Endothelial cell of umbilical vein (primary cell): ENCODE results near the gene PTPDC1. TPM values are rescaled to one million over a fixed set of nuclear protein-coding genes. Genes with fewer than 3 reads are reported as not detected.

Source experiments
- BruUV-seq: library from RNA; stranded (reverse); fragments of 400-500 nt; replicated peaks from 2 replicates; lab custom pipeline; 2021; lab: Mats Ljungman, UMichigan
- CTCF ChIA-PET: fragments of 300-600, 350-600 bp; sonication (Branson Sonifier 250); formaldehyde crosslinking; loops from one replicate; lab custom pipeline; 2021; ENCODE audit warnings: antibody characterized with exemption, inconsistent platforms; lab: Charles Lee
- POLR2A ChIA-PET: fragments of 300-600, 350-600 bp; sonication (Branson Sonifier 250); formaldehyde crosslinking; loops from one replicate; lab custom pipeline; 2021; ENCODE audit warnings: antibody characterized with exemption, inconsistent platforms; lab: Charles Lee
- DNase-seq: peaks from one replicate; pipeline ENCODE4 v3.0.0-alpha.2; 2011; ENCODE audit warnings: low read depth, low spot score
- FAIRE-seq: peaks from 2 replicates; lab custom pipeline; 2011; peaks lifted over from hg19 to GRCh38; lab: Jason Lieb, UNC
- H2AFZ ChIP-seq: 2 replicates; pipeline ENCODE4 v1.6.0; 2012; ENCODE audit warnings: low read depth, low read length, control low read depth, inconsistent platforms
- H3K27ac ChIP-seq: 2 replicates; pipeline ENCODE4 v1.5.1; 2011; ENCODE audit warnings: low read depth, mild to moderate bottlenecking, control low read depth, low read length, moderate library complexity; ENCODE audit not compliant: insufficient read depth
- H3K27me3 ChIP-seq, 2 experiments: 2 replicates each; pipeline versions ENCODE4 v1.6.0 to v1.6.1; 2011; ENCODE audit warnings: low read length in 2 of 2, mixed read lengths in 1 of 2; ENCODE audit not compliant: control insufficient read depth in 2 of 2, insufficient read depth in 2 of 2
- H3K36me3 ChIP-seq, 2 experiments: 2 replicates in 1 of 2; 3 replicates in 1 of 2; pipeline ENCODE4 v1.5.1; 2011; ENCODE audit warnings: low read length in 2 of 2, mild to moderate bottlenecking in 1 of 2, moderate library complexity in 1 of 2; ENCODE audit not compliant: control insufficient read depth in 2 of 2, insufficient read depth in 2 of 2; ENCODE audit errors: extremely low read depth in 1 of 2
- H3K4me1 ChIP-seq: 3 replicates; pipeline ENCODE4 v1.5.1; 2011; ENCODE audit warnings: mild to moderate bottlenecking, low read length; ENCODE audit not compliant: control insufficient read depth, insufficient read depth; ENCODE audit errors: extremely low read depth
- H3K4me2 ChIP-seq: 2 replicates; pipeline ENCODE4 v1.6.1; 2011; ENCODE audit warnings: low read length, control low read depth, mixed read lengths; ENCODE audit not compliant: insufficient read depth
- H3K4me3 ChIP-seq, 3 experiments: fragments of 200-600 bp in 1 of 3; sonication (generic), shearing (Covaris generic) in 1 of 3; replicated peaks in 1 of 3; 2 replicates each; pipeline ENCODE4 v1.5.1; 2011 to 2016; ENCODE audit warnings: control low read depth in 3 of 3, low read length in 3 of 3, mild to moderate bottlenecking in 2 of 3, inconsistent platforms in 1 of 3, low read depth in 1 of 3, moderate library complexity in 1 of 3; ENCODE audit not compliant: insufficient read depth in 1 of 3
- H3K79me2 ChIP-seq: 2 replicates; pipeline ENCODE4 v1.6.0; 2012; ENCODE audit warnings: low read length, inconsistent platforms; ENCODE audit not compliant: control insufficient read depth, insufficient read depth
- H3K9ac ChIP-seq: replicated peaks from 2 replicates; pipeline ENCODE3; 2011; ENCODE audit warnings: low read length, control low read depth; ENCODE audit not compliant: insufficient read depth; ENCODE audit errors: extremely low read depth
- H3K9me1 ChIP-seq: replicated peaks from 3 replicates; pipeline ENCODE4 v1.6.0; 2011; ENCODE audit warnings: mild to moderate bottlenecking, low read length; ENCODE audit not compliant: control insufficient read depth, insufficient read depth; ENCODE audit errors: extremely low read depth
- H3K9me3 ChIP-seq: replicated peaks from 2 replicates; pipeline ENCODE4 v1.5.1; 2012; ENCODE audit warnings: low read length, inconsistent platforms; ENCODE audit not compliant: control insufficient read depth, insufficient read depth
- H4K20me1 ChIP-seq: replicated peaks from 2 replicates; pipeline ENCODE3; 2011; ENCODE audit warnings: mild to moderate bottlenecking, low read length; ENCODE audit not compliant: control insufficient read depth, insufficient read depth; ENCODE audit errors: extremely low read depth
- EZH2 ChIP-seq: IDR thresholded peaks from 2 replicates; pipeline ENCODE4 v1.6.1; 2012; ENCODE audit warnings: borderline replicate concordance, low read depth, mild to moderate bottlenecking, moderate library complexity, low read length, inconsistent platforms; ENCODE audit not compliant: severe bottlenecking
- FOS ChIP-seq: IDR thresholded peaks from 2 replicates; pipeline ENCODE4 v1.6.1; 2011; ENCODE audit warnings: mild to moderate bottlenecking, low read length, moderate library complexity, borderline replicate concordance; ENCODE audit not compliant: insufficient read depth
- GATA2 ChIP-seq: IDR thresholded peaks from 2 replicates; pipeline ENCODE4 v1.7.0; 2011; ENCODE audit warnings: low read depth, mild to moderate bottlenecking, moderate library complexity, mixed read lengths, low read length; ENCODE audit not compliant: insufficient read length, insufficient read depth
- JUN ChIP-seq: IDR thresholded peaks from 2 replicates; pipeline ENCODE4 v1.6.1; 2011; ENCODE audit warnings: borderline replicate concordance, low read depth; ENCODE audit not compliant: insufficient read length, insufficient read depth
- MYC ChIP-seq: IDR thresholded peaks from one replicate; pipeline ENCODE4 v1.6.1; 2011; ENCODE audit warnings: mild to moderate bottlenecking, low read depth, low read length
- POLR2AphosphoS5 ChIP-seq: IDR thresholded peaks from 2 replicates; pipeline ENCODE4 v1.6.1; 2012; ENCODE audit warnings: low read depth, mild to moderate bottlenecking, control low read depth, low read length, moderate library complexity; ENCODE audit not compliant: insufficient read depth
- dilution Hi-C: fragments of 300-500 bp; cut with MboI; formaldehyde crosslinking; loops from one replicate; pipeline ENCODE4 v1.15.0; 2019; ENCODE audit warnings: low sequenced_read_pairs; ENCODE audit not compliant: extremely low pct_ligation_motif_present
- intact Hi-C: fragments of 100-400 bp; cut with micrococcal nuclease; formaldehyde crosslinking; loops from one replicate; pipeline ENCODE4 v1.10.0; 2022
- polyA plus RNA-seq, 4 experiments: library from polyadenylated mRNA; depleted of rRNA in 3 of 4; stranded (reverse) in 3 of 4; unstranded in 1 of 4; fragments of >200 nt; gene quantifications; 2 replicates each; pipeline versions ENCODE4 v1.2.1 to v1.2.3, GENCODE V29; 2011 to 2012; ENCODE audit warnings: missing spikeins in 1 of 4
- total RNA-seq: library from RNA; stranded (reverse); gene quantifications from 2 replicates; pipeline ENCODE4 v1.2.3, GENCODE V29; 2021
- TF ChIP-seq, protein P1 (sequence below): IDR thresholded peaks from 2 replicates; pipeline ENCODE4 v1.6.1; 2011; ENCODE audit not compliant: insufficient read depth, insufficient read length

PTPDC1 gene
- total and polyA plus RNA-seq, 2 donors (not counting 3 experiments of a cell fraction or from before 2014, with no cell fraction given), result 4.3 to 9.1 TPM

DNA sequence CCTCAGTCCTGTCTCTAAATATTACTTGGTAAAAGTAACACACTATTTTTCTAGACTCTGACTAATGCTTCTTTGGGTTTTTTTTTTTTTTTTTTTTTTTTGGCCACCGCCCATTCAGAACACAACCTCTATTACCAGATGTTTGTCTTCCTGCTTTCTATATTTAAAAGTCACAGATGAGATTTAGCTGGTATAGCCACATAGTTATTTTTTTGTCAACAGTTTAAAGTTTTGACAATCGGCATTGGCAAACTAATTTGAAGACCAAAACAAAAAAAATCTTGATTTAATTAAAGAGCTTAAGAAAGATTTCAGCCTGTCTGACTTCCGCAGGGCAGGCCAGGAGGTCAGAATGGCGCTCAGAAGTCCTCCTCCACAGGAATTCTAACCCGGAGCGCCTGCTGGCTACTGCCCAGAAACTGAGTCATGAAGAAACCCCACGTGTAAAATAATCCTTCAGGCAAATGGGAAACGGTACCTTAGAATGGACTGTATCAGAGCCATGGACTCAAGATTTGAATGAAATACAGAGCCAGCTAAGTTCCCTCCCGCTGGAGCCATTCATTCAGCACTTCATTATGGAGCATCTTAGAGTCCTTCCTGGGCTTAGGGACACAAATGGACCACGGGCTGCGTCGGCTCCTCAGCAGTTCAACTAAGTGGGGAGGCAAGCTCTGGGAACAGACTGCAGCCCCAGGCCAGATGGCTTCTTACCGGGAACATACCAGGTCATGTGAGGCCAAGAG, 55.6 kb downstream of the PTPDC1 start:
- dilution Hi-C loops, result no loop called here
- ChIA-PET CTCF (interaction anchor here (0.6 to 2.6 kb wide), 9 partner anchors 9 to 74 kb away, joined by 3 to 9 read pairs (median 3); no protein-coding TSS in a partner anchor), POLR2A (interaction anchor here (0.7 to 1.2 kb wide), 3 partner anchors 21 to 28 kb away, joined by 3 to 13 read pairs (median 8); no protein-coding TSS in a partner anchor)
- Histone ChIP-seq H3K27me3 (no peaks in the 10 kb centered on the region), H2AFZ (peak overlapping the region; percentile 27), H3K36me3 (no peaks in the 10 kb centered on the region), H3K4me2 (peak overlapping the region; percentile 71), H3K4me1 (peaks cover 24% of the 10 kb centered on the region), H3K4me3 (no peak overlapping the region), H3K27ac (peak overlapping the region; percentile 87), H3K9me1 (no peaks in the 10 kb centered on the region), H3K79me2 (no peaks in the 10 kb centered on the region), H3K9ac (peak overlapping the region; percentile 63), H4K20me1 (no peaks in the 10 kb centered on the region), H3K9me3 (no peaks in the 10 kb centered on the region)
- intact Hi-C loops, result loop anchor here (1.0 to 5.0 kb wide), 5 partner anchors 17 to 73 kb away; no protein-coding TSS in a partner anchor
- FAIRE-seq, result peak; percentile 99
- BruUV-seq, result TSS peak; percentile 89
- TF ChIP-seq FOS, result peak; percentile 69
- TF ChIP-seq EZH2, result no peak
- peak; percentile 45 for TF ChIP-seq POLR2AphosphoS5
- TF ChIP-seq, protein P1, sequence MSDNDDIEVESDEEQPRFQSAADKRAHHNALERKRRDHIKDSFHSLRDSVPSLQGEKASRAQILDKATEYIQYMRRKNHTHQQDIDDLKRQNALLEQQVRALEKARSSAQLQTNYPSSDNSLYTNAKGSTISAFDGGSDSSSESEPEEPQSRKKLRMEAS, result peak; percentile 9
- TF ChIP-seq GATA2, result peak; percentile 11
- no peak for TF ChIP-seq MYC
- peak; percentile 38 for TF ChIP-seq JUN
- peak; percentile 96 for DNase-seq
